B cell (primary cell): ENCODE data around the gene DEPDC4. TPM values are rescaled to one million over a fixed set of nuclear protein-coding genes. Genes with fewer than 3 reads are reported as not detected.

Experiments
- ATAC-seq: fragments of 200-7000 bp; cut with Tn5 transposase; one replicate; pipeline ENCODE4 v1.10.0; 2021; ENCODE audit warnings: low read depth, mild to moderate bottlenecking, moderate number of reproducible peaks, moderate library complexity
- CTCF ChIA-PET: fragments of 350-600 bp; sonication (Branson Sonifier 250); formaldehyde crosslinking; loops from one replicate; lab custom pipeline; 2021; ENCODE audit warnings: antibody characterized with exemption, inconsistent platforms; lab: Charles Lee
- POLR2A ChIA-PET: fragments of 350-600 bp; sonication (Branson Sonifier 250); formaldehyde crosslinking; loops from one replicate; lab custom pipeline; 2021; ENCODE audit warnings: antibody characterized with exemption; lab: Charles Lee
- DNase-seq: peaks from one replicate; pipeline ENCODE4 v3.0.0; 2013
- H2AFZ ChIP-seq: 2 replicates; pipeline ENCODE4 v1.6.1; 2012; ENCODE audit warnings: mild to moderate bottlenecking, low read depth, low read length; ENCODE audit not compliant: insufficient read depth, poor library complexity, severe bottlenecking
- H3K27ac ChIP-seq, 2 donors: 1 replicate in 1 of 2; 2 replicates in 1 of 2; pipeline ENCODE4 v1.5.1; 2012 to 2013; ENCODE audit warnings: low read length in 2 of 2, mild to moderate bottlenecking in 2 of 2, moderate library complexity in 1 of 2
- H3K27me3 ChIP-seq, 4 experiments: fragments of 200-600 bp in 1 of 4; sonication (generic) in 1 of 4; replicated peaks in 1 of 4; 1 replicate in 2 of 4; 2 replicates in 2 of 4; pipeline versions ENCODE4 v1.6.1 to v1.7.0; 2013 to 2016; ENCODE audit warnings: low read length in 3 of 4, mild to moderate bottlenecking in 2 of 4, mixed read lengths in 1 of 4, moderate library complexity in 1 of 4; ENCODE audit not compliant: insufficient read depth in 4 of 4, control insufficient read depth in 3 of 4; ENCODE audit errors: control extremely low read depth in 1 of 4
- H3K36me3 ChIP-seq, 2 experiments: replicated peaks in 1 of 2; 1 replicate in 1 of 2; 2 replicates in 1 of 2; pipeline versions ENCODE4 v1.6.1 to v1.7.1; 2013; ENCODE audit warnings: low read length in 1 of 2; ENCODE audit not compliant: insufficient read depth in 2 of 2, control insufficient read depth in 1 of 2; ENCODE audit errors: control extremely low read depth in 1 of 2, extremely low read depth in 1 of 2
- H3K4me1 ChIP-seq, 2 donors: fragments of 200-600 bp in 1 of 2; sonication (generic) in 1 of 2; 1 replicate in 1 of 2; 2 replicates in 1 of 2; pipeline versions ENCODE4 v1.5.1 to v1.6.1; 2013 to 2017; ENCODE audit warnings: low read length in 2 of 2; ENCODE audit not compliant: control insufficient read depth in 2 of 2, insufficient read depth in 2 of 2
- H3K4me2 ChIP-seq: replicated peaks from 2 replicates; pipeline ENCODE3; 2012; ENCODE audit warnings: mild to moderate bottlenecking, low read depth, low read length; ENCODE audit not compliant: poor library complexity, severe bottlenecking
- H3K4me3 ChIP-seq, 5 experiments: fragments of 200-600 bp in 1 of 5; sonication (generic) in 1 of 5; 1 replicate in 3 of 5; 2 replicates in 2 of 5; pipeline versions ENCODE4 v1.5.1 to v1.7.0; 2011 to 2016; ENCODE audit warnings: low read length in 4 of 5, mild to moderate bottlenecking in 4 of 5, low read depth in 2 of 5, control low read depth in 1 of 5, moderate library complexity in 1 of 5; ENCODE audit not compliant: insufficient read depth in 1 of 5; ENCODE audit errors: control extremely low read depth in 1 of 5, extremely low read depth in 1 of 5
- H3K79me2 ChIP-seq: fragments of 200-600 bp; sonication (generic); one replicate; pipeline ENCODE4 v1.6.0; 2016; ENCODE audit warnings: low read length; ENCODE audit not compliant: control insufficient read depth, insufficient read depth
- H3K9ac ChIP-seq: fragments of 200-600 bp; sonication (generic); 2 replicates; pipeline ENCODE4 v1.6.1; 2017; ENCODE audit warnings: mild to moderate bottlenecking, low read length, moderate library complexity
- H3K9me3 ChIP-seq, 3 donors: one replicate each; pipeline versions ENCODE4 v1.6.1 to v1.7.1; 2013; ENCODE audit warnings: low read length in 2 of 3; ENCODE audit not compliant: control insufficient read depth in 2 of 3, insufficient read depth in 1 of 3; ENCODE audit errors: control extremely low read depth in 1 of 3
- H4K20me1 ChIP-seq: 2 replicates; pipeline ENCODE4 v1.6.0; 2012; ENCODE audit warnings: mild to moderate bottlenecking, low read length; ENCODE audit not compliant: insufficient read depth, control insufficient read depth, poor library complexity, severe bottlenecking
- H3K27ac Mint-ChIP-seq: one replicate; pipeline ENCODE4 v1.8.0; 2021; ENCODE audit warnings: mixed read lengths
- H3K27me3 Mint-ChIP-seq: one replicate; pipeline ENCODE4 v1.8.0; 2021; ENCODE audit warnings: mixed read lengths
- H3K4me1 Mint-ChIP-seq: one replicate; pipeline ENCODE4 v1.8.0; 2021; ENCODE audit warnings: mixed read lengths
- H3K4me3 Mint-ChIP-seq: one replicate; pipeline ENCODE4 v1.8.0; 2021; ENCODE audit warnings: mixed read lengths
- H3K9me3 Mint-ChIP-seq: one replicate; pipeline ENCODE4 v1.8.0; 2022; ENCODE audit warnings: mixed read lengths; ENCODE audit not compliant: insufficient read depth
- EZH2 ChIP-seq: IDR thresholded peaks from 2 replicates; pipeline ENCODE4 v1.6.1; 2012; ENCODE audit warnings: borderline replicate concordance, low read depth, mild to moderate bottlenecking, moderate library complexity, low read length; ENCODE audit not compliant: insufficient read depth, poor library complexity, severe bottlenecking
- WGBS: methylation state at CpG from one replicate; pipeline ENCODE4 v1.1.5; 2013; ENCODE audit warnings: missing lambda C conversion rate; ENCODE audit not compliant: insufficient coverage; 5-methylcytosine and 5-hydroxymethylcytosine counted together
- intact Hi-C: fragments of 100-400 bp; cut with micrococcal nuclease; formaldehyde crosslinking; loops from one replicate; pipeline ENCODE4 v1.10.0; 2022
- polyA plus RNA-seq: library from polyadenylated mRNA; depleted of rRNA; stranded (reverse); fragments of >200 nt; gene quantifications from 2 replicates; pipeline ENCODE4 v1.2.3, GENCODE V29; 2012
- total RNA-seq, 2 donors: library from RNA; stranded (reverse); fragments of 120-200 nt in 1 of 2; gene quantifications; 1 replicate in 1 of 2; 2 replicates in 1 of 2; pipeline versions ENCODE4 v1.2.3 to v1.2.4, GENCODE V29; 2013 to 2022
- TF ChIP-seq, protein P1 (sequence below): fragments of 200-600 bp; IDR thresholded peaks from one replicate; pipeline ENCODE4 v1.8.0; 2022; ENCODE audit warnings: antibody characterized with exemption, mild to moderate bottlenecking

DEPDC4 gene
- total and polyA plus RNA-seq, 2 donors (not counting 1 experiment from before 2014, with no cell fraction given): 1.2 to 1.8 TPM

DNA sequence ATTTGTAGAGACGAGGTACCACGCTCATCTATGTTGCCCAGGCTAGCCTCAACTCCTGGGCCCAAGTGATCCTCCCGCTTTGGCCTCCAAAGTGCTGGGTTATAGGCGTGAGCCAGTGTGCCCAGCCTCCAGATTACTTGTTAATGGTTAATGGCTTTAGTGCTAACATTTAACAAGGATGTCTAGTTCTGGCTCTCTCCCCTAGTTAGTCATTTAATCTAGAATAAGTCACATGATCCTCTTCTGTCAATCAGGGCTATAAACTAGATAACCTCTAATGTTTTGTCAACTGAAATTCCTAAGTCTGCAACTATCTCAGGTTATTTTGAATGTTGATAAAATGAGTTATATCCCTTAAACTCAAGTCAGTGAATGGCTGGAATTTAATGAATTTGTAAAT is 50.5 kb downstream of the DEPDC4 start:
- Mint-ChIP-seq H3K4me1 (peaks cover 3% of the 10 kb centered on the region), H3K27ac (no peak overlapping the region), H3K4me3 (no peak overlapping the region), H3K27me3 (no peaks in the 10 kb centered on the region), H3K9me3 (no peaks in the 10 kb centered on the region)
- Histone ChIP-seq H3K36me3 (peaks cover 11 to 38% of the 10 kb centered on the region in 2 experiments), H3K27ac (no peak overlapping the region), H3K27me3 (no peaks in the 10 kb centered on the region), H4K20me1 (no peaks in the 10 kb centered on the region), H2AFZ (no peak overlapping the region), H3K4me1 (no peaks in the 10 kb centered on the region), H3K9me3 (no peaks in the 10 kb centered on the region), H3K9ac (no peak overlapping the region), H3K4me3 (no peak overlapping the region), H3K4me2 (no peak overlapping the region), H3K79me2 (no peaks in the 10 kb centered on the region)
- DNase-seq (no peak), ATAC-seq (no peak)
- POLR2A ChIA-PET: no interaction called here
- CTCF ChIA-PET: no interaction called here
- TF ChIP-seq EZH2: no peak
- TF ChIP-seq, protein P1, sequence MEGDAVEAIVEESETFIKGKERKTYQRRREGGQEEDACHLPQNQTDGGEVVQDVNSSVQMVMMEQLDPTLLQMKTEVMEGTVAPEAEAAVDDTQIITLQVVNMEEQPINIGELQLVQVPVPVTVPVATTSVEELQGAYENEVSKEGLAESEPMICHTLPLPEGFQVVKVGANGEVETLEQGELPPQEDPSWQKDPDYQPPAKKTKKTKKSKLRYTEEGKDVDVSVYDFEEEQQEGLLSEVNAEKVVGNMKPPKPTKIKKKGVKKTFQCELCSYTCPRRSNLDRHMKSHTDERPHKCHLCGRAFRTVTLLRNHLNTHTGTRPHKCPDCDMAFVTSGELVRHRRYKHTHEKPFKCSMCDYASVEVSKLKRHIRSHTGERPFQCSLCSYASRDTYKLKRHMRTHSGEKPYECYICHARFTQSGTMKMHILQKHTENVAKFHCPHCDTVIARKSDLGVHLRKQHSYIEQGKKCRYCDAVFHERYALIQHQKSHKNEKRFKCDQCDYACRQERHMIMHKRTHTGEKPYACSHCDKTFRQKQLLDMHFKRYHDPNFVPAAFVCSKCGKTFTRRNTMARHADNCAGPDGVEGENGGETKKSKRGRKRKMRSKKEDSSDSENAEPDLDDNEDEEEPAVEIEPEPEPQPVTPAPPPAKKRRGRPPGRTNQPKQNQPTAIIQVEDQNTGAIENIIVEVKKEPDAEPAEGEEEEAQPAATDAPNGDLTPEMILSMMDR: no peak
- 92% methylated on average over 2 of the region's 4 CpGs for WGBS
- intact Hi-C loops: no loop called here

DNA sequence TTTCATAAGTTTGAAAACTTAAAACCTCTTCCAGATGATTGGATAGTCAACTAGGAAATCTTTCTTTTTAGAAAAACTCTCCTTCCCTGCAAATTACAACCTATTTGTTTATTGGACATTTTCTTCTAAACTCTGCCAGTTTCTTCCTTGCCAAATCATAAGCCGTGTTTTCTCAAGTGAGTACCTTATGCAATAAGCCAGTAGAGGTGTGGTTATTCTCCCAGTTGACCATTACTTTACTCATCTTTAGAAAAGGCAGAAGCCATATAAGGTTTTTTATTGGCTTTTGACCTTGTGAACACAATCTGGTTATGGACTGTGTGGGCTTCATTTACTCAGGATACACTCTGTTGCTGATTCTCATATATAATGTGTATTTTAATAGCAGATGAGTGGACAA is 51.7 kb downstream of the DEPDC4 start:
- Histone ChIP-seq H3K4me1 (no peaks in the 10 kb centered on the region), H3K27ac (no peak overlapping the region), H3K9me3 (no peaks in the 10 kb centered on the region), H2AFZ (no peak overlapping the region), H3K36me3 (peaks cover 13 to 37% of the 10 kb centered on the region in 2 experiments), H3K27me3 (no peaks in the 10 kb centered on the region), H3K4me2 (no peak overlapping the region), H4K20me1 (no peaks in the 10 kb centered on the region), H3K9ac (no peak overlapping the region), H3K79me2 (no peaks in the 10 kb centered on the region), H3K4me3 (no peak overlapping the region)
- intact Hi-C loops: no loop called here
- Mint-ChIP-seq H3K27ac (no peak overlapping the region), H3K4me1 (peaks cover 3% of the 10 kb centered on the region), H3K9me3 (no peaks in the 10 kb centered on the region), H3K27me3 (no peaks in the 10 kb centered on the region), H3K4me3 (no peak overlapping the region)
- TF ChIP-seq, protein P1: no peak
- TF ChIP-seq EZH2: no peak
- no CpG with 5 or more reads among the region's 1 CpG for WGBS
- ChIA-PET CTCF (no interaction called here), POLR2A (no interaction called here)
- ATAC-seq (no peak), DNase-seq (no peak)
